Panc1 (cell line): ENCODE data around the gene ST8SIA1. TPM values are rescaled to one million over a fixed set of nuclear protein-coding genes. Genes with fewer than 3 reads are reported as not detected.

ENCODE experiments used
- ATAC-seq: fragments of 200-7000 bp; cut with Tn5 transposase; 2 replicates; pipeline ENCODE4 v1.9.1; 2020; ENCODE audit warnings: mild to moderate bottlenecking, moderate library complexity
- BruUV-seq: library from RNA; stranded (reverse); fragments of 400-500 nt; replicated peaks from 2 replicates; lab custom pipeline; 2021; lab: Mats Ljungman, UMichigan
- CTCF ChIA-PET: fragments of 300-600 bp; sonication (Branson Sonifier 250); formaldehyde crosslinking; loops from one replicate; lab custom pipeline; 2022; ENCODE audit warnings: antibody characterized with exemption; lab: Charles Lee
- POLR2A ChIA-PET: fragments of 300-600 bp; sonication (Branson Sonifier 250); formaldehyde crosslinking; loops from one replicate; lab custom pipeline; 2022; ENCODE audit warnings: antibody characterized with exemption; lab: Charles Lee
- DNase-seq: peaks from one replicate; pipeline ENCODE4 v3.0.0-alpha.2; 2010; ENCODE audit warnings: low read depth, low spot score
- H3K27ac ChIP-seq: 2 replicates; pipeline ENCODE4 v1.5.1; 2011; ENCODE audit warnings: mild to moderate bottlenecking, low read length, inconsistent platforms
- H3K27me3 ChIP-seq: fragments of 200-500 bp; sonication (Bioruptor generic); 2 replicates; pipeline ENCODE4 v1.6.0; 2014; ENCODE audit warnings: low read length, inconsistent platforms; ENCODE audit not compliant: control insufficient read depth, insufficient read depth
- H3K36me3 ChIP-seq: fragments of 200-500 bp; sonication (Bioruptor generic); 2 replicates; pipeline ENCODE4 v1.5.1; 2014; ENCODE audit warnings: inconsistent platforms, mild to moderate bottlenecking, low read length, moderate library complexity; ENCODE audit not compliant: control insufficient read depth, insufficient read depth
- H3K4me1 ChIP-seq: 2 replicates; pipeline ENCODE4 v1.5.1; 2011; ENCODE audit warnings: inconsistent platforms, mild to moderate bottlenecking, low read length, moderate library complexity; ENCODE audit not compliant: control insufficient read depth, insufficient read depth
- H3K4me3 ChIP-seq, 2 experiments: 2 replicates each; pipeline ENCODE4 v1.5.1; 2011 to 2012; ENCODE audit warnings: low read depth in 2 of 2, low read length in 2 of 2, mild to moderate bottlenecking in 2 of 2, inconsistent platforms in 1 of 2, moderate library complexity in 1 of 2
- H3K9me3 ChIP-seq: fragments of 200-500 bp; sonication (Bioruptor generic); 2 replicates; pipeline ENCODE4 v1.5.1; 2014; ENCODE audit warnings: low read depth, mild to moderate bottlenecking, inconsistent platforms, low read length, moderate library complexity; ENCODE audit not compliant: control insufficient read depth, insufficient read depth
- CTCF ChIP-seq: fragments of 450-650 bp; IDR thresholded peaks from 2 replicates; pipeline ENCODE4 v1.5.1; 2017; ENCODE audit warnings: mild to moderate bottlenecking
- POLR2AphosphoS5 ChIP-seq: IDR thresholded peaks from 2 replicates; pipeline ENCODE4 v1.6.1; 2012; ENCODE audit warnings: mild to moderate bottlenecking, low read depth, low read length, moderate library complexity
- REST ChIP-seq, 2 experiments: IDR thresholded peaks; 2 replicates each; pipeline ENCODE4 v1.6.1; 2011 to 2012; ENCODE audit warnings: low read depth in 2 of 2, control low read depth in 1 of 2, low read length in 1 of 2, mild to moderate bottlenecking in 1 of 2, moderate library complexity in 1 of 2; ENCODE audit not compliant: insufficient read depth in 1 of 2
- SIN3A ChIP-seq: IDR thresholded peaks from 2 replicates; pipeline ENCODE4 v1.6.1; 2012; ENCODE audit warnings: low read depth, mild to moderate bottlenecking, low read length, moderate library complexity, borderline replicate concordance; ENCODE audit not compliant: insufficient read depth
- TCF7L2 ChIP-seq: IDR thresholded peaks from 2 replicates; pipeline ENCODE4 v1.6.1; 2011; ENCODE audit warnings: mild to moderate bottlenecking, low read depth, low read length, inconsistent platforms
- in situ Hi-C: cut with HindIII; loops from 2 replicates; pipeline ENCODE4 v1.10.0; 2016; ENCODE audit warnings: low sequenced_read_pairs, low pct_unique_long_range_greater_than_20kb
- intact Hi-C: fragments of 100-400 bp; cut with micrococcal nuclease; formaldehyde crosslinking; loops from one replicate; pipeline ENCODE4 v1.10.0; 2022; ENCODE audit not compliant: unreplicated experiment
- total RNA-seq: library from RNA; stranded (reverse); gene quantifications from one replicate; pipeline ENCODE4 v1.2.1, GENCODE V29; 2021; ENCODE audit not compliant: unreplicated experiment

The ST8SIA1 gene
- total RNA-seq, 1 experiment from 2014 or later, result 0.13 TPM

GRCh38 chr12:22246217-22246846 lies 88.2 kb downstream of the ST8SIA1 start:
- no peak for DNase-seq
- TF ChIP-seq REST (IDR thresholded peaks at IDR 0.05; ENCODE audit: insufficient read depth in 1 of 2, low read depth in 2 of 2, low read length in 1 of 2), result no peak
- TF ChIP-seq POLR2AphosphoS5, result no peak
- TF ChIP-seq TCF7L2, result no peak
- no peak for TF ChIP-seq SIN3A
- TF ChIP-seq CTCF, result no peak
- H3K27me3 ChIP-seq, result no peaks in the 10 kb centered on the region
- in situ Hi-C loops (no loop called here), intact Hi-C loops (no loop called here)
- H3K4me3 ChIP-seq, result no peak overlapping the region
- ATAC-seq, result no peak
- H3K36me3 ChIP-seq, result no peaks in the 10 kb centered on the region
- no peaks in the 10 kb centered on the region for H3K9me3 ChIP-seq
- no TSS peak for BruUV-seq
- ChIA-PET CTCF (no interaction called here), POLR2A (no interaction called here)
- H3K4me1 ChIP-seq, result no peaks in the 10 kb centered on the region
- H3K27ac ChIP-seq, result no peak overlapping the region

GRCh38 chr12:22242726-22243125 lies 91.8 kb downstream of the ST8SIA1 start:
- in situ Hi-C loops (no loop called here), intact Hi-C loops (no loop called here)
- BruUV-seq, result no TSS peak
- DNase-seq, result no peak
- POLR2A ChIA-PET, result no interaction called here
- H3K27ac ChIP-seq, result no peak overlapping the region
- ATAC-seq, result no peak
- H3K9me3 ChIP-seq, result no peaks in the 10 kb centered on the region
- H3K4me1 ChIP-seq, result no peaks in the 10 kb centered on the region
- TF ChIP-seq CTCF (no peak), SIN3A (no peak), REST (IDR thresholded peaks at IDR 0.05; ENCODE audit: insufficient read depth in 1 of 2, low read depth in 2 of 2, low read length in 1 of 2) (no peak), POLR2AphosphoS5 (no peak), TCF7L2 (no peak)
- no peaks in the 10 kb centered on the region for H3K27me3 ChIP-seq
- H3K4me3 ChIP-seq, result no peak overlapping the region
- H3K36me3 ChIP-seq, result no peaks in the 10 kb centered on the region
- CTCF ChIA-PET, result no interaction called here
